ENCODE data around the gene CAMTA1.

GRCh38 chr1:7345516-7345915 lies 560.3 kb downstream of the CAMTA1 start:
- TF ChIP-seq TAF1 (IDR thresholded peaks at IDR 0.05; ENCODE audit: borderline replicate concordance, low read depth, low read length): no peak
- TF ChIP-seq CTCF (IDR thresholded peaks at IDR 0.05): no peak
- no peak for TF ChIP-seq CHD2 (IDR thresholded peaks at IDR 0.05; ENCODE audit: low read length, partially characterized antibody)
- TF ChIP-seq EZH2phosphoT487 (IDR thresholded peaks at IDR 0.05; ENCODE audit: borderline replicate concordance, low read depth): no peak
- no peak for TF ChIP-seq RCOR1 (IDR thresholded peaks at IDR 0.05; ENCODE audit: low read length)
- TF ChIP-seq POLR2AphosphoS5 (IDR thresholded peaks at IDR 0.05; ENCODE audit: low read depth, low read length): no peak
- TF ChIP-seq NRF1 (IDR thresholded peaks at IDR 0.05; ENCODE audit: low read depth, low read length): no peak
- TF ChIP-seq SMC3 (IDR thresholded peaks at IDR 0.05; ENCODE audit: low read depth, low read length): no peak
- TF ChIP-seq FOXM1 (IDR thresholded peaks at IDR 0.05; ENCODE audit: low read depth): no peak
- no peak for TF ChIP-seq ELF1 (IDR thresholded peaks at IDR 0.05)
